EH (cell line): Measurements from ENCODE around the gene RBMS1.
"Not testable (repeated sequence)": the region's sequence is repeated elsewhere in the genome, so short reads cannot be mapped to it uniquely, and the experiment has no call there.

Experiments used
- DNase-seq: peaks from one replicate; pipeline ENCODE4 v3.0.0-alpha.2; 2015; ENCODE audit warnings: low read depth

Gene RBMS1

DNA sequence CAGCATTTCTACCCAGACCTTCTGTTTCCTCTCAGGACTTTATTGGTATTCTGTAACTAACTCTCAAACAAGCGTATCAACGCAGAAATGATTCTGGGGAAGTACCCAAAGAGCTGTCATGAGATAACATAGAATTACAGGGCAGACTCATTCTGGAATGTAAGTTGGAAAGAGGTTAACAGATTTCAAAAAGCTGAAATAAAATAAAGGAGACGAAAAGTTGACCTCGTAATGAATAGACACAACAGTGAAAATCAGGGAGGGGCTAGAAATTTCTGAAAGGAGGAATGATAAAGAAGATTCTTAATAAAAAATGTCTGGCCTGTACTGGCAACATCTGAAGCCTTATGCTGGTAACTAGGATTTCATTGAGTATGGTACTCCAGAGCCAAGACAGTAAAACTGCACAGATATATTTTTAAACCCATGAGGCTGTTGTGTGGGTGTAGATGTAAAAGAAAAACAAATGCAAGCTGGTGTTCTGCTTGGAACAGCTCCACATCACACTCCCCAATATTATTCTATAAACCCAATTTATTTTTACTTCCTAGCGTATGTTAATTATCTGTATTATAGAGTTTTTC lies 23.9 kb downstream of the RBMS1 start:
- no peak for DNase-seq

DNA sequence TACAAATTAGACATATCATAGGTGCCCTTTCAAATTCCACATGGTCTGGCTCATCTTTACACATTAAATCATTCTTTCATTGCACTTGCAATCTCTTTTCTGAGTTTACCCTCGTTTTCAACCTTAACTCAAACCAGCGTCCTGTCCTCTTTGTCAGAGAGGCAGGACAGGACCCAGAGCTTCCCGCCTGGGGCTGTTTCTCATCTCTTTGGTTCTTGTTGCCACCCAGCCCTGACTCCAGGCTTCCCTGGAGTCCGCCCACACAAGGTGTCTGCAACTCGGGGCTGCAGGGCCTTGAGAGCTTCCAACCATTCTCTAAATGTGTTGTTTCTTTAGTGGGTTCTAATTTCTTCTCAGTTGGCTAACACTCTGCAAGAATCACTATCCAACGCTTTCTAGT lies 24.4 kb downstream of the RBMS1 start:
- no peak for DNase-seq

DNA sequence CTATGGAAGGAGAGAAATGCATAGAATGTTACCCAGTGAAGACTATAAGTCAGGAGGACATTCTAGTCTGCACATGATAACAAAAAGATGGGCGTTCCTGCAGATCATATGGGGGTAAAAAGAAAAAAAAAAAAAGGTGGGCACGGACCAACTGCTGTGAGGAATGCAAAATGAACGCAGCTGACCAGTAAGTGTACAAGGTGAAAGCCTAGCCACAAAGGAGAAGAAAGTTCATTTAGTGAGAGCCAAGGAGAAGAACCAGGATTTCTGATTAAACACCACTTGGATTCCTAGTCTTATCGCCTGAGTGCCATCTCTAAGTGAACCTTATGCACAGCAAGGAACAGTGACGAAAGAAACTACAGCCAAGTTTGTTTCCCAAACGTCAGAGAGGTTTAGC lies 26.5 kb downstream of the RBMS1 start:
- DNase-seq = no peak

DNA sequence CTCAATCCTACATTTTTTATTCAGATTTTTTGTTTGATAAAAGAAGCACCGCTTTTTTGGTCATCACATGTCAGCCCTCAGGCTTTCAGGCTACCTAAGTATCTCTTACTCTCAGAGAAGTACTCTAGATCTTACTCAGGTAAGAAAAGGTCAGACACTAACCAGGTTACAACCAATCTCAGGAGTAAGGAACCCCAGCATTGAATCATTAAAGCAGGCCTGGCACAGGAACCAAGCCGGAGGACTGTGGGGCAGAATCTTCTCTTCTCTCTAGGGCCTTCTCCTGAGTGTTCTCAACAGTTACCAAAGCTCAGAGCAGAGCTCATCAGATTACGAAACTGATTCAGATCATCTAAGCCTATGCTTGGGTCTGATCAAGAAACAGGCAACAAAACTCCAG lies 28.2 kb downstream of the RBMS1 start:
- DNase-seq = no peak

DNA sequence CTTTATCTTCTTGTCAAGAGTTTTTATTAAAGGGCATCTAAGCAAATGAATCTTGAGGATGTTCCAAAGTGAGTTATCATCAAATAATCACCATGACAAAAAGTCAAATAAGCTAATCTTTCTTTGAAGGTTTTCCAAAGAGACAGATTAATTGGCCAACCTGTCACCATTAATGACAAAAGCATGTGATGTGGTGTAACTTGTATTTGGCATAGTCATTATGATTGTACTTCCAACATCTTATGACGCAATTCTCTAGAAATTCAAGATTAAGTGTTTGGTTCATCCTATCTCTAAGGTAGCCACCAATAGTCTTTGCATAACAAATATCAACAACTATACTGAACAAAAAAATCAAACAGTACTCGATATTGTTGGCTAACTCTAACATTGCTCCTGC lies 28.6 kb downstream of the RBMS1 start:
- DNase-seq = no peak

DNA sequence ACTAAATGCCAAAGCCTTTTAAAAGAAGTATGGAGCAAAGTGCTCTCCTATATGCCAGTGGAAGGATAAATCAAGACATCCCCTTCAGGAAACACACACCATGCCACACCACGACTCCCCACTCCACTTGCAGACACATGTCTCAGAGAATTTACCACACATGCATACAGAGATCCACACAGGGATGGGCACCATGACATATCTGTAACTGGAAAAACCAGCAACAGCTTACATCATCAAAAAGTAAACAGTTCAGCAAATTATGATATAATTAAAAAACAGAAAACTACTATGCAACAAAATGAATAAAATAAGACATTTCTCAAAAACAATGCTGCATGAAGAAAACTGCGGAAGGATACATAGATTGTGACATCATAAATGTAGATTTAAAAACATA lies 29.6 kb downstream of the RBMS1 start:
- DNase-seq = no peak

DNA sequence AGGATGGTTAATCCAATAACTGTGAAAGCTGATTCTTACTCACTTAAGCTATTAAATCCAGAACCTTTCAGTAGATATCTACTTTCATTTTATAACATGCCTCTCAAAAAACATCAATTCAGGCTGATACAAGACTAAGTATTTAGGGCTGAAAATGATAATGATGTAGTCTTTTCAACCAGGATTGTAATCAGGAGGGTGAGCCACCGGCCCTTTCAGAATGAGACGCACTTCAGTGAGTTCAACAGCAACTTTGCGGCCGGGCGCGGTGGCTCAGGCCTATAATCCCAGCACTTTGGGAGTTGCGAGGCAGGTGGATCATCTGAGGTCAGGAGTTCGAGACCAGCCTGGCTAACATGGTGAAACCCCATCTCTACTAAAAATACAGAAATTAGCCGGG lies 30.4 kb downstream of the RBMS1 start:
- no peak for DNase-seq

DNA sequence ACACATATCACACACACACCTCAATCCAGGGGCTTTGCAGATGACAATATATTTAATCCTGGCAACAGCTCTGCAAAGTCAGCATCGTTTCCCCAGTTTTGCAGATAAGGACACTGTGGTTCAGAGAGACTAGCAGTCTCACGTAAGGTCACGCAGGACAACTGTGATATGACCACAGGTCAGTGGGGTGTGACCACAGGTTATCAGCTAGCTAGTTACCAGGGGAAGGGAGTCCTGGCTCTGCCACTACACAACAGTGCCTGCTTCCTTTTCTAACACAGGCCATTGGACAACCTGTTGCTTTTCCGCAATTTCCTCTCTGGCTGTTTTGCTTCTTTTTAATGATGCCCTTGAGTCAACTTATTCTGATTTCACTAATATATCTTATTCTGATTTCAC lies 33.3 kb downstream of the RBMS1 start:
- DNase-seq = no peak

DNA sequence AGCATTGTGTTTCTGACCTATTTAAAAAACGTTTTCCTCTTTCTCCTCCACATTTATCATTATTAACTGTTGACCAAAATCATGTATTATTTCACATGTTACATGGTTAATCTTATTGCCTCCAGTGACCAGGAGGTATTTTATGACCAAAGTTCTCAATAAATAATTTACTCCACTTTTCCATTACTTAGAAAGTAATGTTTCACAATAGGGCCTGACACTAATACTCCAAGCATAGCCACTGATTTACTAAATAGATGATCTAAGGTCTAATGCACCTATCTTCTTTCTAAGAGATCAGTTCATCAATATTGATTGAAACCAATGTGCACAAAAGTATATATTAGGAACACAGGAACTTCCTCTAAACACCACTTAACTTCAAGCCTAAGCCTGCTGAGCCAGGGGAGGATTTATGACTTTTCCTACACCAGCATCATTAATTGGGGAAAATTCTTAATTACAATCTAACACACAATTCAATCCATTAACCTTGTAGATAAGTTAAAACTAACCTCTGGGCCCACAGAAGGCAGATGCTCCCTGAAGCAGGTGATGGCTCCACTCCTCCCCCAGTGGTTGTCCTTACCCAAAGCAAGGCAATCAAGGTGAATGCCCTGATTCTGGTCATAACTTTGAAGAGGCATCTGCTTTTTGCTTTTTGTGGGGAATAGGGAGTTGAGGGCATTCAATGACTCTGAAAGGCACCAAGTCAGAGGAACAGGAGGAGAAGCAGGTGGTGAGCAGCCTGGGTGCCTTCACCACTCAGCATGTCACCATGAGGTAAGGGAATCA lies 33.9 kb downstream of the RBMS1 start:
- no peak for DNase-seq

DNA sequence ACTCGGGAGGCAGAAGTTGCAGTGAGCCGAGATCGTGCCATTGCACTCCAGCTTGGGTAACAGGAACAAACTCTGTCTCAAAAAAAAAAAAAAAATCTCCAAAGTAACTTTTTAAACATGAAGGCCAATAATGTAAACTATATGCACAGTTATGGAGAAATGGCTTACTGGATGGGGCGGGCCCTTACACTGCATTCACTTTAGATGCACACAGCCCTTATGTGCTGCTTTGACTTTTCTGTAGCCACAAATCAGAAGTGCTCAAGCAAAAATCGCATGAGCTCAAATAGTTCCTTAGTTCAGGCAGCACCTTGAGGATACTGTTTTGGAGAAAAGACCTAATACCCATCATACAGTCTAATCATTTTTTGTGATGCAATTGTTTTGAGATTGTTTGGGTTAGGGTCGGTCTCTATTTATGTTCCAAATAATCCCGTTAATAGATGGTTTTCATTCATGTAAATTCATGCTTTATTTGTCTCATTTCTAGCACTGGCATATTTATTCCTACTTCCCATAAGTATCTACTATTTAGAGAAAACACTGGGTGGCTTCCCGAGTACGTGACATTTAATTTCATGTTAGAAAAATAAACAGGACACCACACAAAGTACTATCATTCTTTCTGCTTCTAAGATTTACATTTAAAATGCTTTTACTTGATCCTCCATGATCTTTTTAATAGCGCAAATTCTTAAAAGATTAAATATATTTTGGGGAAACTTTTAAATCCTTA lies 34.7 kb downstream of the RBMS1 start:
- DNase-seq = no peak

DNA sequence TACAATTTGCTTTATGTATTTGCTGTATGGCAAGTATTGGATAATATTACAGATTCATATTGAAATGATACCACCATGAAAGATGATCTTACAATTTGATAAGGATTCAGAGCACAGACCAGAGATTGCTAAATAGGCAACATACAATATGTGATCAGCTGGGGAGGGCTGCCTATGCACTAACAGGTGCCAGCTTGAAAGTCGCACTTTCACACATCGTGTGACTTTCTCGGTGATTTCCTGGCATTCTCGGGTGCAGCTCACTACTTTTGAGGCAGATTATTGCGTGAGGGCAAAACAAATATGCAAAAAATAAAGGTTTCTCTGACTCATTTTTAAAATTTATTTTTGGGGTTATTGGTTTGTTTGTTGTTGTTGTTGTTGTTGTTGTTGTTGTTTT lies 36.0 kb downstream of the RBMS1 start:
- no peak for DNase-seq

DNA sequence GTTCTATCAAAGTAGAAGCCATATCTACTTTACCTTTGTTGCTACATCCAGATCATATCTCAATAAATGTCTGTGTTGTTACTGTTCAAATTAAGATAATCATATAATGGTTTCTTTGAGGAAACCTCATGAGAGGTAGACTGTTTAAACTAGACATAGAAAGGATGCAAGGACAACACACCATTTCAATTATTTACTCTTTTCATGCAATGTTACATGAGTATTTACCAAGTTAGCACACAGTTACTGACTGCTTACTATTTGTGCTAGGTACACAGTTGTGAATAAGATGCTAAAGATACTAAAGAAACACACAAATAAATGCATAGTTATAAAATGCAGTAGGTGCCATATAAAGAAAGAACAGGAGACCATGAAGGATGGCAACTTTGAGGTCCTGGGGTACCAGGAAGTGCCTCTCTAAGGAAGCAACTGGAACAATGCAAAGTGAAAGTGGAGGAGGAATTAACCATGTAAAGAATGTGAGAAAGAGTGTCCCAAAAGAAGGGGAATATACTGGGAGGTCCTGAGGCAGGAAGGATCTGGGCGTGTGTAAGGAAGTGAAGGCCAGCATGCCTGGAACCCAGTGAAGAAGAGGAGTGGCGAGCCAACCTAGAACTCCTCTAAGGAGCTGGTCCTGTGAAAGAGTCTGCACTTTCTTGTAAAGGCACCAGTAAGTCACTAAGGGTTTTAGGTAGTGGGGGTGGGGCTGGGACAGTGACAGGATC lies 39.4 kb downstream of the RBMS1 start:
- DNase-seq = peak; percentile 22

DNA sequence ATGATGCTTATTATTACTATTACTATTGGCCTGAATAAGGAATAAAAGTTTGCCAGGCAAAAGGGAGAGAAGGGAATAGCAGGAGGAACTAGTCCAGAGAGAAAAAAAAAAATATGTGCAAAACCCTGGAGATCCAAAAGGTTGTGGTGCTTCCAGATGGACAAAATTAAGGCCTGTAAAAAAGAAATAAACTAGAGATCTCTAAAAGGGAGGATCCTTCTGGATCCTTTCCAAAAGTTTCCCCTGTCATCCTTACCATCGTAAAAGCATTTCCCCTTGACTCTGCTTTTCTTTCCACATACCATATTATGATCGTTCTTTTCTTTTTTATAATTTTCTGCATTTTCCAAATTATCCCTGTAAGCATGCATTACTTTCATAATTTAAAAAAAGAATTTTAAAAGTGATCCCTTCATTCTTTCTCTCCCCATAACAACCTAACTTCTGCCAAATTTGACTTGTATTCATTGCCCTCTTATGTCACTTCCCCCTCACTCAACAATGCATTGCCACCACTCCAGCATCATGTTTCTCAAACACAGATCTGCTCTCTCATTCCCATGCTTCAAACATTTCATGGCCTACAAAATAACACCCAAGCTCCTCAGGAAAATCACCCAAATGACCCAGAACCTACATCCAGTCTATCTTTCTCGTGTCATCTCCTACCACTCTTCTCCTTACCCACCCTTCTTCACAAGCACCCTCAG lies 40.3 kb downstream of the RBMS1 start:
- peak; percentile 21 for DNase-seq

DNA sequence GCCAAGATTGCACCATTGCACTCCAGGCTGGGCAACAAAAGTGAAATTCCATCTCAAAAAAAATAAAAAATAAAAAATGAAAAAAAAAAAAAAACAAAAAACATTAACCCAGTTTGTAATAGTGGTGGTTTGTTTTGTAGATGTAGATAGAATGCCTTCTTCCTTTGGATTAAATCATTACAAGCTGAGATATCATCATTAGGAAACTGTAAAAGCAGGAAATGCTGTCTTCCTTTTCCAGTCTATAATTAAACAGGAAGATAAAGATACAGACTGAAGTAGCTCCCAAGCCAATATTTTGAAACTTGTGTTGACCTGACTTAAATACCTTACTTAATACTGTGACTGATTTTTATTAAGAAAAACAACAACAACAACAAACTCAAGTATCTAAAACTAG lies 43.1 kb downstream of the RBMS1 start:
- DNase-seq = no peak

DNA sequence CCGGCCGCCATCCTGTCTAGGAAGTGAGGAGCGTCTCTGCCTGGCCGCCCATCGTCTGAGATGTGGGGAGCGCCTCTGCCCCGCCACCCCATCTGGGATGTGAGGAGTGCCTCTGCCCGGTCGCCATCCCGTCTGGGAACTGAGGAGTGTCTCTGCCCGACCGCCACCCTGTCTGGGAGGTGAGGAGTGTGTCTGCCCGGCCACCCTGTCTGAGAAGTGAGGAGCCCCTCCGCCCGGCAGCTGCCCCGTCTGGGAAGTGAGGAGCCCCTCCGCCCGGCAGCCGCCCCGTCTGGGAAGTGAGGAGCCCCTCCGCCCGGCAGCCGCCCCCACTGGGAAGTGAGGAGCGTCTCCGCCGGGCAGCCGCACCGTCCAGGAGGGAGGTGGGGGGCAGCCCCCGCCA lies 44.8 kb downstream of the RBMS1 start:
- not testable (repeated sequence) for DNase-seq

DNA sequence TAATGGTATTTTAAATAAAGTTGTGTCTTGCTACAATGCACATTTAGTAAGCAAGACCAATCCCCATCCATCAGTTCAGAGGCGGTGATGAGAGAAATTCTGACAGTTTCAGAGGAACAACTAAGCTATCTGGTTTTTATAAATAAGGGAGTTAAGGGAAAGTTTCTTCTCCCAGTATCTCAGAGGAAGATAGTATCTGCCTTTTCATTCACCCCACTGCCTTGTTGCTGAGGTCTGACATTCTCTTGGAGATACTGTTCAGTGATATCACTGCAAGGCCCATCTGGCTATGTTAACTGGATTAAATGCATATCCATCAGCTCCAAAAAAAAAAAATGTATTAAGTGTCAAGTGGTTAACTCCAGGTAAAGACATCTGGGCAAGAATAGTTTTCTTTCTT lies 47.9 kb downstream of the RBMS1 start:
- no peak for DNase-seq

DNA sequence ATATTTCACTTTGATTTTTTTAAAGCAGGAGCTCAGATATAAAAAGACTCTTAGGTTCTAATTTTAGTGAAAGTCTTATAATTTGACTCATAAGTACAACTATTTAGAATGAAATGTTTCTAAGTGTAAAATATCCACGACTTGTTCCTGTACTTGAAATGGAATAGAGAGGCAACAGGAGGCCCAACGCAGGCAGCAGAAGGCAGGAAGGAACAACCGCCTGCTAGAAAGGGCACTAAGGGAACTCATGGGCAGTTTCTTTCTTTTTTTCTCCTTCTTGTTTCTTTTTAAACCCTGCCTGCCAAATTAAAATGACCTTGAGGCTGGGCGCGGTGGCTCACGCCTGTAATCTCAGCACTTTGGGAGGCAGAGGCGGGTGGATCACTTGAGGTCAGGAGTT lies 51.0 kb downstream of the RBMS1 start:
- DNase-seq = no peak

DNA sequence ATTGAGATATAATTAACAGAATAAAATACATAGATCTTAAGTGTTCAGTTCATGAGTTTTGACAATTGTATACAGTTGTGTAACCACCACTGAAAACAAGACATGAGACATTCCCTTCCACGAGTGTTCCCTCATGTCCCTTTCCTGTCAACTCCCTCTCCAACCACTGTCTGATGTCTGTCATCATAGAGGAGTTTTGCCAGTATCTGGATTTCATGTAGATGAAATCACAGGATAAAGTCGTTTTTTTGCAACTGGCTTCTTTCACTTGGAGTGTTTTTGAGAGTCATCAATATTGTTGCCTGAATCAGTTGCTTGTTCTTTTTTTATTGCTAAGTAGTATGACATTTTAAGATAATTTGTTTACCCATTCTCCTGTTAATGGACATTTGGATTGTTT lies 52.7 kb downstream of the RBMS1 start:
- DNase-seq = no peak

DNA sequence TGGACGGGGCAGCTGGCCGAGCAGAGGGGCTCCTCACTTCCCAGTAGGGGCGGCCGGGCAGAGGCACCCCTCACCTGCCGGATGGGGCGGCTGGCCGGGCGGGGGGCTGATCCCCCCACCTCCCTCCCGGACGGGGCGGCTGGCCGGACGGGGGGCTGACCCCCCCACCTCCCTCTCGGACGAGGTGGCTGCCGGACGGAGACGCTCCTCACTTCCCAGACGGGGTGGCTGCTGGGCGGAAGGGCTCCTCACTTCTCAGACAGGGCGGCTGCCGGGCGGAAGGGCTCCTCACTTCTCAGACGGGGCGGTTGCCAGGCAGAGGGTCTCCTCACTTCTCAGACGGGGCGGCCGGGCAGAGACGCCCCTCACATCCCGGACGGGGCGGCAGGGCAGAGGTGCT lies 54.6 kb downstream of the RBMS1 start:
- not testable (repeated sequence) for DNase-seq

DNA sequence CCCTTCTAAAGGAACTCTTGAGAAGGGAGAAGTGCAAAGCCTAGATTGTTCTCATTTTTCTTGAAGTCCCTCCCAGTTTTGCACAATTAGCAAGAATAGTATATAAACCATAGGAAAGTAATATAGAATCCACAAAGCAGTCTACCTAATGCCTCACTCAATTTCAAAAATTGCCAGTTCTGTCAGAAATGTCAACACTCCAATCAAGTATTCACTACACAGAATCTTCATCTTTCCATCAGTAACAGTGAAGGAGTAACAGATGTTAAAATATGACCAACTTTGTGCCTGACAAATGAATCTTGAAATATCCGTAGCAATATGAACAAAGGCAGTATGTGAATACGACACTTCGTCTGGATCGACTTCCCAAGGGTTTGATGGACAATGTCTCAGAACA lies 56.3 kb downstream of the RBMS1 start:
- DNase-seq = no peak

DNA sequence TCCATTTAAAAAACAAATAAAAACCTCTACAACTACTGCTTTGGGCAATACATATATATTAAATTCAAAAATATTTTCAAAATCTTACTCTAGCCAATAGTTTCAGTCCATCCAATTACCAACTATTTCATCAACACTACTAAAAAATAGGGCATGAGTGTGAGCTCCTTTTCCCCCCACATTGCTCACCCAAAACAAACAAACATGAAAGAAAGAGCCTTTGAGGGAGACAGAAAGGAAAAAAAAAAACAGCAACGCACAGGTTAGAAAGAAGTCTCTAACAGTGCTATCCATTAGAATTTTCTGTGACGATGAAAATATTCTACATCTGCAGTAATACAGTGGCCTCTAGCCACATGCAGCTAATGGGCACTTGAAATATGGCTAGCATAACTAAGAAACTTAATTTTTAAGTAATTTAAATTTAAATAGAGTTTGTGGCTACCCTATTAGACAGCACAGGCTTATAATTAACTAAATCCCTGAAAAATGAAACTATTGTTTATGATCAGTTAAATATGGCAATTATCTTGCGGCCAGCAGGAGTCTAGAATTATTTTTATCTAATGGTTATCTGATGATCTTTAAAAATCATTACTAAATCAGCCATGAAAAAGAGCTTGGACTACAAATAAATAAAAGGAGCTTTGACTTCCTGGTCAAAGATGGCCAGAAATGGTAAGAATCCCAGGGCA lies 59.2 kb downstream of the RBMS1 start:
- DNase-seq = no peak
